Measurements from ENCODE around the gene MYO10.
A peak's percentile ranks its signal among the peaks of the same experiment; 100 is the strongest.
"Not testable (repeated sequence)": the region's sequence is repeated elsewhere in the genome, so short reads cannot be mapped to it uniquely, and the experiment has no call there.

Gene MYO10

GRCh38 chr5:16781828-16782626, 154.1 kb downstream of the MYO10 start:
- DNase-seq (ENCODE audit: low spot score) = no peak

- DNase-seq (ENCODE audit: low spot score) = no peak
These were observed 155.8 kb downstream of the MYO10 start for GRCh38 chr5:16780325-16780724.

GRCh38 chr5:16777432-16777831, 158.7 kb downstream of the MYO10 start:
- DNase-seq (ENCODE audit: low spot score) = no peak

- DNase-seq (ENCODE audit: low spot score) = no peak
These were observed 159.4 kb downstream of the MYO10 start for GRCh38 chr5:16776611-16777251.

GRCh38 chr5:16774806-16775205, 161.3 kb downstream of the MYO10 start:
- DNase-seq (ENCODE audit: low spot score) = no peak

GRCh38 chr5:16773991-16774390, 162.1 kb downstream of the MYO10 start:
- no peak for DNase-seq (ENCODE audit: low spot score)

GRCh38 chr5:16772556-16772955, 163.5 kb downstream of the MYO10 start:
- no peak for DNase-seq (ENCODE audit: low spot score)

GRCh38 chr5:16768184-16768583, 167.9 kb downstream of the MYO10 start:
- DNase-seq (ENCODE audit: low spot score) = no peak

GRCh38 chr5:16763211-16763610, 172.9 kb downstream of the MYO10 start:
- DNase-seq (ENCODE audit: low spot score) = no peak

- no peak for DNase-seq (ENCODE audit: low spot score)
These were observed 176.8 kb downstream of the MYO10 start for GRCh38 chr5:16759147-16759773.

GRCh38 chr5:16757989-16758501, 178.0 kb downstream of the MYO10 start:
- no peak for DNase-seq (ENCODE audit: low spot score)

GRCh38 chr5:16757577-16757976, 178.5 kb downstream of the MYO10 start:
- not testable (repeated sequence) for DNase-seq (ENCODE audit: low spot score)

GRCh38 chr5:16757146-16757545, 178.9 kb downstream of the MYO10 start:
- no peak for DNase-seq (ENCODE audit: low spot score)

- DNase-seq (ENCODE audit: low spot score) = no peak
These were observed 179.4 kb downstream of the MYO10 start for GRCh38 chr5:16756692-16757091.

GRCh38 chr5:16755641-16756040, 180.4 kb downstream of the MYO10 start:
- DNase-seq (ENCODE audit: low spot score) = no peak

GRCh38 chr5:16754601-16755000, 181.5 kb downstream of the MYO10 start:
- no peak for DNase-seq (ENCODE audit: low spot score)

GRCh38 chr5:16754086-16754485, 182.0 kb downstream of the MYO10 start:
- DNase-seq (ENCODE audit: low spot score) = no peak

GRCh38 chr5:16750445-16750844, 185.6 kb downstream of the MYO10 start:
- no peak for DNase-seq (ENCODE audit: low spot score)

GRCh38 chr5:16749626-16750025, 186.5 kb downstream of the MYO10 start:
- no peak for DNase-seq (ENCODE audit: low spot score)

GRCh38 chr5:16744164-16744880, 191.8 kb downstream of the MYO10 start:
- no peak for DNase-seq (ENCODE audit: low spot score)

- DNase-seq (ENCODE audit: low spot score) = peak; percentile 42
These were observed 193.2 kb downstream of the MYO10 start for GRCh38 chr5:16742938-16743337.

GRCh38 chr5:16740811-16741392, 195.2 kb downstream of the MYO10 start:
- no peak for DNase-seq (ENCODE audit: low spot score)

All from kidney capillary endothelial cell (primary cell).